GM18870 (cell line): ENCODE results near the gene EXOC4.

Source experiments
- ATAC-seq: cut with Tn5 transposase; IDR thresholded peaks from one replicate; pipeline ENCODE4 v1.9.1; 2021; ENCODE audit warnings: moderate library complexity; ENCODE audit not compliant: unreplicated experiment

The EXOC4 gene

DNA sequence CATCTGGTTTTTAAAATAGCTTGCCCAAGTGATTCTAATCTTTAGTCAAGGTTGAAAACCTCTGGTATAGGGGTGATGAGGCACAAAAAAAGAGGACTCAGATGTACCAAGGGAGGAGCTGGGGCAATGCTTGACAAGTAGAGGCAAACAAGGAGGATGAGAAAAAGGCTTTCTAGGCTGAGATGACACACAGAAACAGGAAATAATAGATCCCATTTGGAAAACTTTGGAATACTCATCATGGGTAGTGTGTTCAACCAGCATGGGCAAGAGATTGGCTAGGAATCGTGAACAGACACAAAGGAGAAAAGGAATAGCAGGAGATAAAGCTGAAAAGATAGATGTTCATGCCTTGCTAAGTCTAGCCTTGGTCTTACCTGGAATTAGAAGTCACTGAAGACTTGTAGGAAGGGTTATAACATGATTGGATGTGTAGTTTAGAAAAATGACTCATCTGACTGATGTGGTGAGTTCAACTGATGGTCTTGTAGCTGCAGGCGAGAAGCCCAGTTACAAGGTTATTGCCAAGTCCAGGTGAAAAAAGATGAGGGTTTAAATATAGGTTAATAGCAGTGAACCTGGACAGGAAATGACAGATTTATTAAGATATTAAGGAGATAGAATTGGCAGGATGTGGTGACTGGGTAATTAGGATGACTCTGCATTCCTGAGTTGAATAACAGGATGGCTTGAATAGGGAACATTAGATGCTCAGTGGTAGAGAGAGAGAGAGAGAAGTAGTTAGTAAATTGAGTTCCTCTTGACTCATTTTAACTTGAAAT lies 660.2 kb downstream of the EXOC4 start:
- ATAC-seq, result no peak

DNA sequence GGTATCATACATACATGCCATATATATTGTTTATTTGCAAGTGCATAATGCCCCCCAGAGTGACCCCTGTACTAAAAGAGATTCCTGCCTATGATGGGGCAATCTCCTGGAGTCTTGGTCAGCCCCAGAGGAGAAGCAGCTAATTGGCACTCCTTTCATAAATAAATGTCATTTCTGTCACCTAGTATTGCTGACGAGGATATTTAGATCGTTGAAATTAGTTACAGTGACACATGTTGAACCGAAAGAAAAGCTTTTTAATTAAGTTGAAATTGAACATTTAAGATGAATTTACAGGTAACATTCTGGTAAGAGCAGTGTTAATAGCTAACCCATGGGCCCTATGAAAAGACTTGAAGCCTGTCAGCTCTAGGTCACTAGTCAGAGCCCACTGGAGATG lies 663.7 kb downstream of the EXOC4 start:
- no peak for ATAC-seq

DNA sequence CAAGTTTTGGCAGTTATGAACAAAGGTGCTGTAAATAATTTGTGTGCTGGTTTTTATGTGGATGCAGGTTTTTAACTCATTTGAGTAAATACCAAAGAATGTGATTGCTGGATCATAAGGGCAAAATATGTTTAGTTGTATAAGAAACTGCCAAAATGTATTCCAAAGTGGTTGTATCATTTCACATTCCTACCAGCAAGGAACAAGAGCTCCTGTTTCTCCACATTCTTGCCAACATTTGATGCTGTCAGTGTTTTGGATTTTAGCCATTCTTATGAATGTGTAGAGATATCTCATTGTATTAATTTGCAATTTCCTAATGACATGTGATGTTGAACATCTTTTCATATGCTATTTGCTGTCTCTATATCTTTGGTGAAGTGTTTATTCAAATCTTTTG lies 666.9 kb downstream of the EXOC4 start:
- no peak for ATAC-seq

- ATAC-seq, result no peak
Observed at GRCh38 chr7:133921635-133922182, 668.8 kb downstream of the EXOC4 start.

DNA sequence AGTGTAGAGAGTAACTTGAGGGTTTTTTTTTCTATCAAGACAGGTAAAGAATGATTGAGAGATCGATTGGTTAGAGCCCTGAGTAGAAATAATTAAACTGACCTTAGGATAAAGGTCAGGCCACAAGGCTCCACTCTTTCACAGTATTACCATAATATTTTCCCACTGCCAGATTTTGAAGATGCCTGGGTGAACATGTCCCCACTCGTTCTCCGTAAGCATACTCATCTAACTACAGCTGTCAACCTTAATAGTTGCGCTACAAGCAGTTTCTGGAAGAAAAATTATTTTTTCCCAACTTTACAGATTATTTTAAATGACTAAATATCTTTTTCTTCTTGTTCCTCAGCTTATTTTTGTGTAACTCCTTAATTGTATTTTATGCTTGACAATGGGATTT lies 671.1 kb downstream of the EXOC4 start:
- ATAC-seq, result no peak

- ATAC-seq, result no peak
Observed at GRCh38 chr7:133931053-133931452, 678.2 kb downstream of the EXOC4 start.

- ATAC-seq, result no peak
Observed at GRCh38 chr7:133932591-133932990, 679.7 kb downstream of the EXOC4 start.

GRCh38 chr7:133934262-133934976 lies 681.5 kb downstream of the EXOC4 start:
- ATAC-seq, result no peak

- no peak for ATAC-seq
Observed at GRCh38 chr7:133934977-133935330, 682.1 kb downstream of the EXOC4 start.

DNA sequence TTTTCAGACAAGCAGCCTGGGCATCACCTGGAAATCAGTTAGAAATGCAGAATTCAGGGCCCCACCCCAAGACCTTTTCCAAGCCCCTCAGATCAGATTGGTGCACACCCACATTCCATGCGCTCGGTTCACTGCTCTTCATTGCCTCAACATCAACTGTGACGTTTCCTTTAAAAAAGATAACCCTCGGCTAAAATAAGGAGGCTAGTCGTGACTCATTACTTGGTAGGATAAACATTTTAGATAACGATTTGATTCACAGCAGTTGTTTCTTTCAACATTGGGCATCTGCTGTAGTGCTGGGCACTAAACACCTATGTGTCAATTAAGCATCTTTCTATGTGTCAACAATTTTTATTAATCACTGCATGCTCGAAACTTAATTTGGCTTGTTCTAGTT lies 683.2 kb downstream of the EXOC4 start:
- no peak for ATAC-seq

- ATAC-seq, result no peak
Observed at GRCh38 chr7:133937786-133938185, 684.9 kb downstream of the EXOC4 start.

DNA sequence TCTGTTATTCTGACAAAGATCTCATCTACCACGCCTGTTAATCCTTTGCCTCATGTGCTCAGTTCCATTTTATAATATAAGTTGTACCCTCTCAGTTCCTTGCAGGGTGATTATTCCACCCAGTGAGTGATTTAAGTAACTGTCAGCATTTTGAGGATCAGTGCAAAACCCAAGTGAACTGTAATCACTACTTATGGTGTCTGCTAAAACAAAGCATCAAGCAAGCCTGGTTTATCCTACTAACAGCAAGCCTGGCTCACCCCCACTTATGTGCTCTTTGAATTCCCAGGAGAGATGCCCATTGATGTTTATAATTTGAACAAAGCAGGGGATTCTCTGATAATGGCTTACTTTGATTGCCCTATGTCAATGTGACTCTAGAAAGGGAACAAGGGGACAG lies 687.5 kb downstream of the EXOC4 start:
- no peak for ATAC-seq

- no peak for ATAC-seq
Observed at GRCh38 chr7:133941496-133941895, 688.6 kb downstream of the EXOC4 start.

GRCh38 chr7:133945497-133945896 lies 692.6 kb downstream of the EXOC4 start:
- ATAC-seq, result no peak

DNA sequence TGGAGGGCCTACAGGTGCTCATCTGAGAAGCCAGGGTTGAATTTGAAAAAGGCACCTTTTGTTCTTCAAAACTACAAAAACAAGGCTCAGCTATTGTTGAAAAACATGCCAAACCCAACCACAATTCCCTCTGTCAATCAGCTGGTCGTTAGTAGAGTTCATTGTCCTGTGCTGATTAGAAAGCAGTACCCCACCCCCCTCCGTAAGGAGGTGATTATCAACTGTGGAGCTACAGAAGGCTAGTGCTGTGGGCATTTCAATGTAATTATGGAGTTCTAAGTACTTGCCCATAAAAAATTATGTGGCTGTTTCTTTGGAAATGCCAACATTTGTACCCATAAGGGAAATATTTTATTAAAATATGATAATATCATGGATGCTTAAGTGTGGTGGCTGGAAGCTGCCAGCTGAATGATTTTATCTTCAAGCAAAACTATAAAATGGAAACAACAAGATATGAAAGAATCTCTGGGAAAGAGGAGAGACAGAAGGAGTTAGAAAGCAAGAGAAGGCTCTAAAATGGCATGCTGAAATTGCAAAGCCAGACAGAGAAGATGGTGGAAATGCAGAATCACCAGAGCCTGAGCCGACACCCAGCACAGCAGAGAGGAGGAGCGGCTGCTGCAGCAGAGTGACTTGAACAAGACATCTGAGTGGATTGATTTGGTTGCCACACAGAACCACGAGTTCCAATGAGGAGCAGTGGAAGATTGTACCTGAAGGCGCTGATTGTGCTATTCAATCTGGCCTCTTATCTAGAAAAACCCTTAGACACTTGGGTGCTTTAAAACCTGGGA lies 694.8 kb downstream of the EXOC4 start:
- ATAC-seq, result no peak

DNA sequence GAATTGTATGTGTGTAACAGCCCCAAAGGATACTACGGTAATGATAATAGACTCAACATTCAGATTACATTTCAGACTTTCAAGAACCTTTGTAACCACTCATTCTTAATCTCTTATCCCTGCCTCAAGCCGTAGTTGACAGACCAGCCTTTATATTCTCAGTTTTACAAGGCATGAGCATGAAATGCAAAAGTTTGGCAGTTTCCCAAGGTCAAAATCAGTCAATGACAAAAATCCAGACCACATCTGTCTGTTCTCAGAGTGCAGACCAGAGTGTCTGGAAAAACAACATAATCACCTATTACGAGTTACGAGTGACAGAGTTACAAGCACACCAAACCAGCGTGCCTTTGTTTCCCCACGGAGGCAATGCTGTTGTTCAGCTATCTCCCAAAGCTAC lies 695.7 kb downstream of the EXOC4 start:
- no peak for ATAC-seq

DNA sequence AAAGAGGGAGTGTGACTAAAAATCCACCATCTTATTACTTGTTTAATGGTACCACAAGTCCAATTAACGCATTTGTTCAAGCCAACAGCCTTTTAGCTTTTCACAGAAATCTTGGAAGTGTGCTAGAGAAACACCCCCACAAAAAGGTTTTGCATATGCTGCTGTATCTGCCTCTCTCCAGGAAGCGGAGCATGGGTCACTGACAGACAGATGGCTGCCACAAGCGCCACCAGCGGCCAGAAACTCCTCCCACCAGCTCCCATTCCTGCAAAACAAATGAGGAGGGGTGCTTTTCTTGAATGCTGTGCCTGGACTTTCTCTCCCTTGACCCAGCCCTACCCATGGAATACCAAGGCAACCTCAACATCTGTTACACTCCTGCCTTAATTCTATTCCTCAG lies 698.0 kb downstream of the EXOC4 start:
- no peak for ATAC-seq

DNA sequence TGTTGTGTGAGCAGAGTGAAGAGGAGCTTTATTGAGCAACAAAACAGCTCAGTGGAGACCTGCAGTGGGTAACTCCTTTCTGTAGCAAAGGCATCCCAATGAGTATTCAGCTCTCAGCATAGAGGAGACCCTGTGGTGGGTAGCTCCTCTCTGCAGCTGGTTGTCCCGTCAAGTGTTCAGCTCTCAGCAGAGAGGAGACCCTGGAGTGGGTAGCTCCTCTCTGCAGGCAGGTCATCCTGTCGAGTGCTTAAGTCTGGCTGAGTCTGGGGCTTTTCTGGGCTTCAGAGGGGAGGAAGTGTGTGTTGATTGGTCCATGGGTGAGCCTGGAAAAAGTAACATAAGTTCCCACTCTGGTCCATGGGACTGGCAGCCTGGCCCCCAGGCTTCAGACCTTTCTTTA lies 702.3 kb downstream of the EXOC4 start:
- no peak for ATAC-seq

DNA sequence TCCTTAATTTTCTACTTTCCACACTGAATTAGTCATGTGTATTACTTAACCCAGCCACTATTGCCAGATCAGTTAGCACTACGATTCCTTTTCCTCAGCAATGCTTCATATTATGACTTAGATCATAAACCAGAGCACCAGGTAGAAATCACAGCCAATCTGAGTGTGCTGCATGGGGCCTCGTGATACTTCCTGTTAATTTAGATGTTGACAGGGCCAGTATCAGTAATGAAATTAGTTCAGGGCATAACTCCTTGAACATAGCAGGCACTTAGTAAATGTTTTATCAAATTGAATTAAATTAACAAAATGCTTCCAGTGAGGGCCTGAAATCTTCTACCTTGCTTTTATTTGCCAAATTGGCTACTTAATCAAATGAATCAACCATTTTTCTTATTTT lies 705.0 kb downstream of the EXOC4 start:
- ATAC-seq, result no peak

DNA sequence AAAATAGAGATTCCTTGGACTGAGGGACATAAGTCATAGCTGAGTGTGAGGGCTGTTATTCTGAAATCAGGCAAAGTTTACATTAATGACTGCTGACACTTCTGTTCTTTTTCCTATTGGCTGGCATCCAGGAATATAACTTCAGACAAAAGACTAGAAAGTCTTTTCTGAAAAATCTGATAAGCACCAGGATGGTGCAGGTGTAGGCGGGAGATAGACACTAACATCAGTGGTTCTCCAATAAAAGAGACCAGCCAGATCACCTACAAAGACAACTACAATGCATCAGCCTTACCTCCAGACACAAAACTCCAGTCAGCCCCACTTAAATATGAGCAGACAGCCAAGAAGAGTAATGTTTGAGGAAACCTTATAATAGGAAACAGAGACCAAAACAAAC lies 705.9 kb downstream of the EXOC4 start:
- no peak for ATAC-seq

- no peak for ATAC-seq
Observed at GRCh38 chr7:133959505-133959904, 706.6 kb downstream of the EXOC4 start.

DNA sequence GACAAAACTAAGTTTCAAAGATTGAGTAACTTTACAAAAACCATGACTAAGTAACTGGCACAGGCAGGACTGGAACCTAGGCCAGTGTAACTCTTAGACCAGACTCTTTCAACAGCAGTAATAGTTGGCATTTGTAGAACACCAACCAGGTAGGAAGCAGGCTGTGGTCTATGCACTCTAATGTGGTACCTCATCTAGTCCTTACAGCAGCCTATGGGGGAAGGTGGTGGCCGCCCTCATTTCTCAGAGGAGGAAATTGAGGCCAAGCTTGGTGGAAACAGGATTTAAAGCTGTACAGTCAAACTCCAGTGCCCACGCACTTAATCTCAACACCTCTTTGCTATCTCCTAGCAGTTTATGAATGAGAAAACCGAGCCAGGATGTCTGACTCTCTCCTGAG lies 708.8 kb downstream of the EXOC4 start:
- ATAC-seq, result no peak
